ENCODE data around the gene ERFL. TPM values are rescaled to one million over a fixed set of nuclear protein-coding genes. Genes with fewer than 3 reads are reported as not detected.

ERFL gene
- total RNA-seq, 1 donor from 2014 or later = 0.46 TPM

GRCh38 chr19:41930926-41931592, 2.8 kb upstream of the ERFL start:
- H3K36me3 Mint-ChIP-seq (ENCODE audit: low read depth, unreplicated experiment) = peaks cover 9% of the 10 kb centered on the region
- peak overlapping the region; percentile 36 for H3K27ac Mint-ChIP-seq (ENCODE audit: unreplicated experiment)
- H3K27me3 Mint-ChIP-seq (ENCODE audit: unreplicated experiment) = peaks cover 36% of the 10 kb centered on the region
- H3K4me1 Mint-ChIP-seq (ENCODE audit: unreplicated experiment) = peaks cover 10% of the 10 kb centered on the region
- peak; percentile 56 for TF ChIP-seq CTCF (IDR thresholded peaks at IDR 0.05; ENCODE audit: unreplicated experiment)
- H3K4me3 Mint-ChIP-seq (ENCODE audit: unreplicated experiment) = no peak overlapping the region
- no peak for DNase-seq (ENCODE audit: low spot score)
- H3K9me3 Mint-ChIP-seq (ENCODE audit: unreplicated experiment) = no peaks in the 10 kb centered on the region

- no peak overlapping the region for H3K4me3 Mint-ChIP-seq (ENCODE audit: unreplicated experiment)
- DNase-seq (ENCODE audit: low spot score) = no peak
- peaks cover 8% of the 10 kb centered on the region for H3K36me3 Mint-ChIP-seq (ENCODE audit: low read depth, unreplicated experiment)
- peak overlapping the region; percentile 36 for H3K27ac Mint-ChIP-seq (ENCODE audit: unreplicated experiment)
- peaks cover 34% of the 10 kb centered on the region for H3K27me3 Mint-ChIP-seq (ENCODE audit: unreplicated experiment)
- TF ChIP-seq CTCF (IDR thresholded peaks at IDR 0.05; ENCODE audit: unreplicated experiment) = no peak
- no peaks in the 10 kb centered on the region for H3K9me3 Mint-ChIP-seq (ENCODE audit: unreplicated experiment)
- H3K4me1 Mint-ChIP-seq (ENCODE audit: unreplicated experiment) = peaks cover 10% of the 10 kb centered on the region
Measured at GRCh38 chr19:41930322-41930722, 2.1 kb upstream of the ERFL start.

- H3K4me3 Mint-ChIP-seq (ENCODE audit: unreplicated experiment) = peak overlapping the region; percentile 84
- no peak for DNase-seq (ENCODE audit: low spot score)
- peaks cover 31% of the 10 kb centered on the region for H3K27me3 Mint-ChIP-seq (ENCODE audit: unreplicated experiment)
- H3K36me3 Mint-ChIP-seq (ENCODE audit: low read depth, unreplicated experiment) = peaks cover 5% of the 10 kb centered on the region
- no peak overlapping the region for H3K27ac Mint-ChIP-seq (ENCODE audit: unreplicated experiment)
- H3K9me3 Mint-ChIP-seq (ENCODE audit: unreplicated experiment) = no peaks in the 10 kb centered on the region
- peaks cover 10% of the 10 kb centered on the region for H3K4me1 Mint-ChIP-seq (ENCODE audit: unreplicated experiment)
- no peak for TF ChIP-seq CTCF (IDR thresholded peaks at IDR 0.05; ENCODE audit: unreplicated experiment)
Measured at GRCh38 chr19:41929536-41930071, 1.4 kb upstream of the ERFL start.

GRCh38 chr19:41928754-41929535, 696 bp upstream of the ERFL start:
- Mint-ChIP-seq H3K4me3 (ENCODE audit: unreplicated experiment) (peak overlapping the region; percentile 84), H3K36me3 (ENCODE audit: low read depth, unreplicated experiment) (peaks cover 5% of the 10 kb centered on the region), H3K9me3 (ENCODE audit: unreplicated experiment) (no peaks in the 10 kb centered on the region), H3K27ac (ENCODE audit: unreplicated experiment) (no peak overlapping the region), H3K4me1 (ENCODE audit: unreplicated experiment) (peaks cover 10% of the 10 kb centered on the region), H3K27me3 (ENCODE audit: unreplicated experiment) (peaks cover 30% of the 10 kb centered on the region)
- no peak for DNase-seq (ENCODE audit: low spot score)
- TF ChIP-seq CTCF (IDR thresholded peaks at IDR 0.05; ENCODE audit: unreplicated experiment) = no peak
